ENCODE measurements around the gene RIIAD1.

Gene RIIAD1

DNA sequence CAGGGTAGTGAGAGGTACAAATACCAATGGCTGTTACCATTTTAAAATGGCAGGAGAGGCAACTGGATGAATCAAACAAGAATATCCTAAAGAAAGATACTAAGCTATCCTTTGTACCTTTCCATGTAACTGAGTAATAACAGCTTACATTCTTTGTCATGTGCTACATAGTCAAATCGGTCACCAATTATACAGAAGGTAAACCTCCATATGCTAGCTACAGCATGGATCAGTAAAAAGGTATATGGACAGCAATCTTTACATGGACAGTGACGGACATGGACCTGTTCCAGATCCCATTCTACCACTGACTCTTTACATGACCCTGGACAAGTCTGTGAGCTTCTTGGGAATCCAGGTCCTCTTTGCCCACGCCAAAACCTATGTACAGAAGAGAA is 55.3 kb downstream of the RIIAD1 start:
- Histone ChIP-seq H3K9me3 (no peaks in the 10 kb centered on the region), H3K27ac (no peak overlapping the region), H3K4me3 (no peak overlapping the region), H3K4me1 (no peaks in the 10 kb centered on the region), H3K36me3 (peaks cover 0 to 80% (median 37%) of the 10 kb centered on the region in 3 donors), H3K27me3 (no peaks in the 10 kb centered on the region)
- intact Hi-C loops (cut with DNase I; ENCODE audit: low total_unique reads) = no loop called here
- TF ChIP-seq CTCF (IDR thresholded peaks at IDR 0.05) = no peak
- DNase-seq = no peak

DNA sequence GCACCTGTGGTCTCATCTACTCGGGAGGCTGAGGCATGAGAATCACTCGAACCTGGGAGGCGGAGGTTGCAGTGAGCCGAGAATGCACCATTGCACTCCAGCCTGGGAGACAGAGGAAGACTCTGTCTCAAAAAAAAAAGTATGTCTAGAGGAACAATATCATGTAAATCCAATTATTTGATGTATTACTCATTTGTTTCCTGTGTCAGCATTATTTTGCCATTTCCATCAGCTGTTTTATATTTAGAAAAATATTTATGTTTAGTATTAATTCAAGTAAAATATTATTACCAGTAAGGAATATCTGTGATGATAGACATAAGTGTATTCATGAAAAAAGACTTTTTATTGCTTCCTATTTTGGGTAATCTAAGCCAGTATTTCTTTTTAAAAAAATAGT is 56.0 kb downstream of the RIIAD1 start:
- DNase-seq = no peak
- peaks cover 0 to 87% (median 38%) of the 10 kb centered on the region in 3 donors for H3K36me3 ChIP-seq
- H3K4me3 ChIP-seq = no peak overlapping the region
- no peaks in the 10 kb centered on the region for H3K4me1 ChIP-seq
- intact Hi-C loops (cut with DNase I; ENCODE audit: low total_unique reads) = no loop called here
- TF ChIP-seq CTCF (IDR thresholded peaks at IDR 0.05) = no peak
- H3K9me3 ChIP-seq = no peaks in the 10 kb centered on the region
- H3K27ac ChIP-seq = no peak overlapping the region
- H3K27me3 ChIP-seq = no peaks in the 10 kb centered on the region
